CD4-positive, alpha-beta T cell treated with Interferon alpha-2 for 1 hour (primary cell): ENCODE results near the gene CLEC18C.
"Not testable (repeated sequence)": the region's sequence is repeated elsewhere in the genome, so short reads cannot be mapped to it uniquely, and the experiment has no call there.

Source experiments
- DNase-seq, 2 donors: peaks; one replicate each; pipeline ENCODE4 v3.0.0-alpha.2; 2020 to 2022

The CLEC18C gene

GRCh38 chr16:70218586-70218985, 45.0 kb downstream of the CLEC18C start:
- not testable (repeated sequence) for DNase-seq

- DNase-seq = not testable (repeated sequence)
Observed at GRCh38 chr16:70222574-70222973, 49.0 kb downstream of the CLEC18C start.

DNA sequence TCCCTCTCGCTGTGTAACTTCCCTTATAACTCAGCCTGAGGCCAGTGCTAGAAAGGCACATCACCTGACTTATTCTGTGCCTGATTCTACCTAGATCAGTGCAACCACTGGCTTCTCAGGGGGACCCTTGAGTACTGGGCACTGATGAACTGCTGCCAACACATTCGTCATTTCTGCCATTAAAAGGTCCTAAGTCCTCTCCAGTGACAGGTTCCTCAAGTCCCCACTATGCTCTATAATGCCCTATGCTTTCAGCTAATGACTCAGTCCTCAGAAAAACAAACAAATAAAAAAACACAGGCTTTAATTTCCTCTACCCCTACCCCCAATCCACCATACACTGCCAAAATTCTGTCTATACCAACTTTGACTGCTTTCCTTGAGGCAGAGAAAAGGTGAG, 49.6 kb downstream of the CLEC18C start:
- DNase-seq = not testable (repeated sequence)

- not testable (repeated sequence) for DNase-seq
Observed at GRCh38 chr16:70223971-70224513, 50.5 kb downstream of the CLEC18C start.

DNA sequence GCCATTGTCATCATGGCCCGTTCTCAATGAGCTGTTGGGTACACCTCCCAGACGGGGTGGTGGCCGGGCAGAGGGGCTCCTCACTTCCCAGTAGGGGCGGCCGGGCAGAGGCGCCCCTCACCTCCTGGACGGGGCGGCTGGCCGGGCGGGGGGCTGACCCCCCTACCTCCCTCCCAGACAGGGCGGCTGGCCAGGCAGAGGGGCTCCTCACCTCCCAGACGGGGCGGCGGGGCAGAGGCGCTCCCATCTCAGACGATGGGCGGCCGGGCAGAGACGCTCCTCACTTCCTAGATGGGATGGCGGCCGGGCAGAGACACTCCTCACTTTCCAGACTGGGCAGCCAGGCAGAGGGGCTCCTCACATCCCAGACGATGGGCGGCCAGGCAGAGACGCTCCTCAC, 51.1 kb downstream of the CLEC18C start:
- not testable (repeated sequence) for DNase-seq

GRCh38 chr16:70225430-70225829, 51.8 kb downstream of the CLEC18C start:
- not testable (repeated sequence) for DNase-seq

DNA sequence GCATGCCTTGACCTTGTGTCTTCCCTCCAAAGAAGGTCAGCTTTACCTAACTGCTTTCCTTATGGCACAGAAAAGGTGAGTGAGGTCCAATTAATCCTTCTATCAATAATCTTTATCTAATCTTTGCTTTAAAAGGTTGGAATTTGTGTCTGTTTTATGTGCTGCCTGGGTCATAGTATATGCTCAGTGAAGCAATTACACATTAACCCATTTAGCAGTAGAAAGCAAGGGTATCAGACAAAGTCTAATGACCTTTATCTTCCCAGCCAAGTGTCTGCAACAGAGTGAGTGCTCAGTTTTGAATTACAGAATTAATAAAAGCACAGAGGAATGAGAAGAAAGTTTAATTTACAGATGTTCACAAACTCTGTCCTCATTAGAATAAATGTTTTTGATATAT, 52.4 kb downstream of the CLEC18C start:
- DNase-seq = not testable (repeated sequence)

DNA sequence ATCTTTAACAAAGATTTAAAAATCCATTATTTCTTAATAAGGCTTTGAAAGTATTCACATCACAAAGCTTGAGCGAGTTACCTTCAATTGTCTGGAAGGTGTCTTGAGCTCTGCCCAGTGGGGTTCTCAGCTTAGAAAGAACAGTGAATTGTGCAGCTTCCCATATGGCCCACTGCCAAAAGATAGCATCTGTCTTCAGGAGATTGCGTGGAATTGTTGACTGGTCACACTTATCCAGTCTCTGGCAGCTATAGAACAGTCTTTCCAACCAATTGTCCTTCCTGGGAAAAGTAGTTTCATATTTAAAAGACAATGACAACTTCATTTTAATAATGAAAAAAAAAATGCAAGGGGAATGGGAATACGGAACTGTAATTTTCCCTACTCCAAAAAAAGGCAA, 58.2 kb downstream of the CLEC18C start:
- not testable (repeated sequence) for DNase-seq
